ENCODE measurements around the gene CLEC4D.

GRCh38 chr12:8559676-8560075, 46.4 kb downstream of the CLEC4D start:
- TF ChIP-seq, protein P1, sequence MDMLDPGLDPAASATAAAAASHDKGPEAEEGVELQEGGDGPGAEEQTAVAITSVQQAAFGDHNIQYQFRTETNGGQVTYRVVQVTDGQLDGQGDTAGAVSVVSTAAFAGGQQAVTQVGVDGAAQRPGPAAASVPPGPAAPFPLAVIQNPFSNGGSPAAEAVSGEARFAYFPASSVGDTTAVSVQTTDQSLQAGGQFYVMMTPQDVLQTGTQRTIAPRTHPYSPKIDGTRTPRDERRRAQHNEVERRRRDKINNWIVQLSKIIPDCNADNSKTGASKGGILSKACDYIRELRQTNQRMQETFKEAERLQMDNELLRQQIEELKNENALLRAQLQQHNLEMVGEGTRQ (IDR thresholded peaks at IDR 0.05; ENCODE audit: borderline replicate concordance, low read depth, low read length), result no peak
- TF ChIP-seq CTCF (IDR thresholded peaks at IDR 0.05), result no peak
- no peak for TF ChIP-seq SIN3A (IDR thresholded peaks at IDR 0.05; ENCODE audit: borderline replicate concordance, low read depth, low read length)
- TF ChIP-seq RAD21 (IDR thresholded peaks at IDR 0.05; ENCODE audit: low read length), result no peak
- TF ChIP-seq YY1 (IDR thresholded peaks at IDR 0.05; ENCODE audit: low read depth), result no peak
- no peak for TF ChIP-seq POLR2AphosphoS5 (IDR thresholded peaks at IDR 0.05; ENCODE audit: low read depth, low read length)
- TF ChIP-seq FOSL2 (IDR thresholded peaks at IDR 0.05; ENCODE audit: borderline replicate concordance, low read depth), result no peak
- no peak for TF ChIP-seq EZH2phosphoT487 (IDR thresholded peaks at IDR 0.05; ENCODE audit: borderline replicate concordance, low read depth)
- no peak for TF ChIP-seq USF1 (IDR thresholded peaks at IDR 0.05; ENCODE audit: borderline replicate concordance, low read depth)

Measured in SK-N-SH (cell line).